ENCODE results near the gene GIT1. TPM values are rescaled to one million over a fixed set of nuclear protein-coding genes. Genes with fewer than 3 reads are reported as not detected.

Gene GIT1
- total RNA-seq, 3 donors from 2014 or later (not counting 1 experiment from before 2014, with no cell fraction given) = 39.4 to 61.4 (median 54.6) TPM

DNA sequence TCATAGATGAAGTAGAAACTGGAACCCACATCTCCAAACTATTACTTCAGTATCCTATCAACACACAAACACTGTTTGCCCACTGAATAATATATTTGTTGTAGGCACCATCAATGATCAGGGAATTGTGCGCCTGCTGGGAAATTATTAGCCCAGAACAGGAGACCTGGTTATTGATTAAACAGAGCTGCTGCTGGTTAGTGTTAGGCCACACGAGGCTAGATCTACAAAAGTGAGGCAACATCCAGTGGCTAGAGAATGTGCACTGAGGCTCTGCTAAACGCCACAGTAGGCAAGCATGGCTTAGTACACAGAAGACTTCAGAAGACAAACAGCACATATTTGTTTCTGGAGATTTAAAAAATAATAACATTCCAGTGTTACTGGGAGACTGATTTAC lies 33.6 kb downstream of the GIT1 start:
- DNase-seq (no peak), ATAC-seq (no peak)
- Mint-ChIP-seq H3K36me3 (no peaks in the 10 kb centered on the region), H3K4me3 (no peak overlapping the region), H3K27me3 (ENCODE audit: low read depth in 2 of 2) (no peaks in the 10 kb centered on the region), H3K9me3 (no peaks in the 10 kb centered on the region), H3K4me1 (peaks cover 15 to 30% of the 10 kb centered on the region in 2 donors), H3K27ac (peak overlapping the region in 1 of 2 donors; percentile 21)
- no peaks in the 10 kb centered on the region for H3K9me3 ChIP-seq (ENCODE audit: control insufficient read depth, insufficient read depth, low read length)
- 94% methylated on average over 3 of the region's 3 CpGs for WGBS (ENCODE audit: insufficient coverage)
- H3K4me1 ChIP-seq (ENCODE audit: control insufficient read depth, insufficient read depth, low read length) = peaks cover 20% of the 10 kb centered on the region
- no peaks in the 10 kb centered on the region for H3K36me3 ChIP-seq (ENCODE audit: control insufficient read depth, insufficient read depth, low read length)
- H3K27ac ChIP-seq (ENCODE audit: low read length) = no peak overlapping the region
- intact Hi-C loops (cut with micrococcal nuclease) = no loop called here
- no peaks in the 10 kb centered on the region for H3K27me3 ChIP-seq (ENCODE audit: control insufficient read depth, insufficient read depth, low read length)
- TF ChIP-seq, protein P1, sequence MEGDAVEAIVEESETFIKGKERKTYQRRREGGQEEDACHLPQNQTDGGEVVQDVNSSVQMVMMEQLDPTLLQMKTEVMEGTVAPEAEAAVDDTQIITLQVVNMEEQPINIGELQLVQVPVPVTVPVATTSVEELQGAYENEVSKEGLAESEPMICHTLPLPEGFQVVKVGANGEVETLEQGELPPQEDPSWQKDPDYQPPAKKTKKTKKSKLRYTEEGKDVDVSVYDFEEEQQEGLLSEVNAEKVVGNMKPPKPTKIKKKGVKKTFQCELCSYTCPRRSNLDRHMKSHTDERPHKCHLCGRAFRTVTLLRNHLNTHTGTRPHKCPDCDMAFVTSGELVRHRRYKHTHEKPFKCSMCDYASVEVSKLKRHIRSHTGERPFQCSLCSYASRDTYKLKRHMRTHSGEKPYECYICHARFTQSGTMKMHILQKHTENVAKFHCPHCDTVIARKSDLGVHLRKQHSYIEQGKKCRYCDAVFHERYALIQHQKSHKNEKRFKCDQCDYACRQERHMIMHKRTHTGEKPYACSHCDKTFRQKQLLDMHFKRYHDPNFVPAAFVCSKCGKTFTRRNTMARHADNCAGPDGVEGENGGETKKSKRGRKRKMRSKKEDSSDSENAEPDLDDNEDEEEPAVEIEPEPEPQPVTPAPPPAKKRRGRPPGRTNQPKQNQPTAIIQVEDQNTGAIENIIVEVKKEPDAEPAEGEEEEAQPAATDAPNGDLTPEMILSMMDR (IDR thresholded peaks at IDR 0.05) = no peak
- H3K4me3 ChIP-seq (ENCODE audit: low read length) = no peak overlapping the region

- Mint-ChIP-seq H3K27me3 (ENCODE audit: low read depth in 2 of 2) (no peaks in the 10 kb centered on the region), H3K9me3 (no peaks in the 10 kb centered on the region), H3K4me3 (no peak overlapping the region), H3K27ac (peak overlapping the region; percentile 34 to 61), H3K36me3 (no peaks in the 10 kb centered on the region), H3K4me1 (peaks cover 13 to 21% of the 10 kb centered on the region in 2 donors)
- TF ChIP-seq, protein P1 (IDR thresholded peaks at IDR 0.05) = no peak
- H3K9me3 ChIP-seq (ENCODE audit: control insufficient read depth, insufficient read depth, low read length) = no peaks in the 10 kb centered on the region
- DNase-seq (no peak), ATAC-seq (peak; percentile 50 to 84 (median 79))
- H3K4me3 ChIP-seq (ENCODE audit: low read length) = no peak overlapping the region
- H3K36me3 ChIP-seq (ENCODE audit: control insufficient read depth, insufficient read depth, low read length) = peaks cover 3% of the 10 kb centered on the region
- 36% methylated on average over 5 of the region's 5 CpGs for WGBS (ENCODE audit: insufficient coverage)
- intact Hi-C loops (cut with micrococcal nuclease) = no loop called here
- H3K27me3 ChIP-seq (ENCODE audit: control insufficient read depth, insufficient read depth, low read length) = no peaks in the 10 kb centered on the region
- H3K27ac ChIP-seq (ENCODE audit: low read length) = no peak overlapping the region
- no peaks in the 10 kb centered on the region for H3K4me1 ChIP-seq (ENCODE audit: control insufficient read depth, insufficient read depth, low read length)
These were observed 40.1 kb downstream of the GIT1 start for GRCh38 chr17:29549177-29549923.

DNA sequence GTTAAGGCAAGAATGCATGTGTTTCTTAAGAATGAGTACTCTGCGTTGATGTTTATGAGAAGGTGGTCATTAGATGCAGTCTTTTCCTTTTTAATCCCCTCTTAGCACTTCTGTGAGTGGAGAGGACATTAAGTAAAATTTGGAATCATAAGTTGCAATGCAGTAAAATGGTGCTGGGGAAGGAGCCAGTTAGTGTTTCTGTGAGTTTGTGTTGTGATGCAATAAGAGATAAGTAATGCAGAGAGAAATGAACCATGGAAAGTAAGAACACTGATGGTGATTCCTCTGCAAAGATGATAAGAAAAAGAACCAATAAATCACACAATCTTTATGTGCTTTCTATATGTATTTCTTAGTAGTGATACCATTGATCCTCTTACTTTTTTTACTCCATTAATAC lies 42.6 kb downstream of the GIT1 start:
- Histone ChIP-seq H3K4me1 (ENCODE audit: control insufficient read depth, insufficient read depth, low read length) (no peaks in the 10 kb centered on the region), H3K4me3 (ENCODE audit: low read length) (no peak overlapping the region), H3K27me3 (ENCODE audit: control insufficient read depth, insufficient read depth, low read length) (no peaks in the 10 kb centered on the region), H3K27ac (ENCODE audit: low read length) (no peak overlapping the region), H3K36me3 (ENCODE audit: control insufficient read depth, insufficient read depth, low read length) (peaks cover 22% of the 10 kb centered on the region), H3K9me3 (ENCODE audit: control insufficient read depth, insufficient read depth, low read length) (no peaks in the 10 kb centered on the region)
- DNase-seq (no peak), ATAC-seq (no peak)
- TF ChIP-seq, protein P1 (IDR thresholded peaks at IDR 0.05) = no peak
- Mint-ChIP-seq H3K4me1 (peaks cover 13 to 21% of the 10 kb centered on the region in 2 donors), H3K27me3 (ENCODE audit: low read depth in 2 of 2) (no peaks in the 10 kb centered on the region), H3K27ac (peak overlapping the region; percentile 6 to 70), H3K4me3 (no peak overlapping the region), H3K9me3 (no peaks in the 10 kb centered on the region), H3K36me3 (peaks cover 12% of the 10 kb centered on the region)
- 100% methylated on average over 1 of the region's 1 CpG for WGBS (ENCODE audit: insufficient coverage)
- intact Hi-C loops (cut with micrococcal nuclease) = no loop called here

- Mint-ChIP-seq H3K27ac (peak overlapping the region; percentile 6 to 70), H3K4me1 (peaks cover 13 to 21% of the 10 kb centered on the region in 2 donors), H3K36me3 (peaks cover 12% of the 10 kb centered on the region), H3K27me3 (ENCODE audit: low read depth in 2 of 2) (no peaks in the 10 kb centered on the region), H3K4me3 (no peak overlapping the region), H3K9me3 (no peaks in the 10 kb centered on the region)
- Histone ChIP-seq H3K9me3 (ENCODE audit: control insufficient read depth, insufficient read depth, low read length) (no peaks in the 10 kb centered on the region), H3K4me3 (ENCODE audit: low read length) (no peak overlapping the region), H3K27me3 (ENCODE audit: control insufficient read depth, insufficient read depth, low read length) (no peaks in the 10 kb centered on the region), H3K4me1 (ENCODE audit: control insufficient read depth, insufficient read depth, low read length) (no peaks in the 10 kb centered on the region), H3K27ac (ENCODE audit: low read length) (no peak overlapping the region), H3K36me3 (ENCODE audit: control insufficient read depth, insufficient read depth, low read length) (peaks cover 22% of the 10 kb centered on the region)
- intact Hi-C loops (cut with micrococcal nuclease) = no loop called here
- DNase-seq (no peak), ATAC-seq (no peak)
- TF ChIP-seq, protein P1 (IDR thresholded peaks at IDR 0.05) = no peak
- WGBS (ENCODE audit: insufficient coverage) = 100% methylated on average over 1 of the region's 1 CpG
These were observed 43.4 kb downstream of the GIT1 start for GRCh38 chr17:29546085-29546484.
